ENCODE results near the gene HUS1.

Gene HUS1

DNA sequence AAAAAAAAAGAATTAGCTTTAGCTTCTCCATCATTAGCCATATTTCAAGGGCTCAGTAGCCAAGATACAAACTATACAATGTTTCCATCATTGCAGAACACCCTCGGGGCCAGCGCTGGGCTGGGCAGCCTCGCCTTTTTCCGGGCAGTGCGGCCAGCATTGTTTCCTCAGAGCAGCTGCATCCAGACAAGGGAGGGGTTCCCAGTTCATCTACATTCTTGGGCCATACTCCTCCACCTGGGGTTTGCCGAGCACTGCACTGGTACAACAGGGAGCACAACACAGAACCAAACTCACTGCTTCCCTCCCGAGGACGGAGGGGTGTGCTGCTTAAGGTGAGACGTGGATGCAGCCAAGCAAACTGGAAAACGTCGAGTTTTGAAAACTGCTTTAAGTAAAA lies 28.7 kb downstream of the HUS1 start:
- no peak for DNase-seq (ENCODE audit: low spot score)
- TF ChIP-seq, protein P1, sequence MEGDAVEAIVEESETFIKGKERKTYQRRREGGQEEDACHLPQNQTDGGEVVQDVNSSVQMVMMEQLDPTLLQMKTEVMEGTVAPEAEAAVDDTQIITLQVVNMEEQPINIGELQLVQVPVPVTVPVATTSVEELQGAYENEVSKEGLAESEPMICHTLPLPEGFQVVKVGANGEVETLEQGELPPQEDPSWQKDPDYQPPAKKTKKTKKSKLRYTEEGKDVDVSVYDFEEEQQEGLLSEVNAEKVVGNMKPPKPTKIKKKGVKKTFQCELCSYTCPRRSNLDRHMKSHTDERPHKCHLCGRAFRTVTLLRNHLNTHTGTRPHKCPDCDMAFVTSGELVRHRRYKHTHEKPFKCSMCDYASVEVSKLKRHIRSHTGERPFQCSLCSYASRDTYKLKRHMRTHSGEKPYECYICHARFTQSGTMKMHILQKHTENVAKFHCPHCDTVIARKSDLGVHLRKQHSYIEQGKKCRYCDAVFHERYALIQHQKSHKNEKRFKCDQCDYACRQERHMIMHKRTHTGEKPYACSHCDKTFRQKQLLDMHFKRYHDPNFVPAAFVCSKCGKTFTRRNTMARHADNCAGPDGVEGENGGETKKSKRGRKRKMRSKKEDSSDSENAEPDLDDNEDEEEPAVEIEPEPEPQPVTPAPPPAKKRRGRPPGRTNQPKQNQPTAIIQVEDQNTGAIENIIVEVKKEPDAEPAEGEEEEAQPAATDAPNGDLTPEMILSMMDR (IDR thresholded peaks at IDR 0.05; ENCODE audit: extremely low read depth, missing control alignments), result no peak

DNA sequence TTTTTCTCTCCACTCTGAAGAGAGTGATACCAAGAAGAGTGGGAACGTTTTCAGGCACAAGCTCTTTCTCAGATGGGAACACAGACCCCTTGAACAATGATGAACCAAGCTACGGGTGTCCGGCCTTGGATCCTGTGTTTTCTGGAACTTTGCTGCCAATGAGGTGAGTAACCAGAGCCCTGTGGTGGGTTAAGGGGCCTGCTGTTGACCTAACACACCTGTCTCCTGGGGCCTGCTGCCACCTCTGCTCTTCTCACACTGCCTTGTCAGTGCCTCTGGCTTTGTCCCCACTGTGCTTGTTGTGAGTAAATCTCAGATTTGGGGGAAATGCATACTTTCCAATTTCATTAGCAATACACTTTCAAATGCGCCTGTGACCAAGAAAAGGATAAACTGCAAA lies 29.7 kb downstream of the HUS1 start:
- TF ChIP-seq, protein P1 (IDR thresholded peaks at IDR 0.05; ENCODE audit: extremely low read depth, missing control alignments), result no peak
- no peak for DNase-seq (ENCODE audit: low spot score)

DNA sequence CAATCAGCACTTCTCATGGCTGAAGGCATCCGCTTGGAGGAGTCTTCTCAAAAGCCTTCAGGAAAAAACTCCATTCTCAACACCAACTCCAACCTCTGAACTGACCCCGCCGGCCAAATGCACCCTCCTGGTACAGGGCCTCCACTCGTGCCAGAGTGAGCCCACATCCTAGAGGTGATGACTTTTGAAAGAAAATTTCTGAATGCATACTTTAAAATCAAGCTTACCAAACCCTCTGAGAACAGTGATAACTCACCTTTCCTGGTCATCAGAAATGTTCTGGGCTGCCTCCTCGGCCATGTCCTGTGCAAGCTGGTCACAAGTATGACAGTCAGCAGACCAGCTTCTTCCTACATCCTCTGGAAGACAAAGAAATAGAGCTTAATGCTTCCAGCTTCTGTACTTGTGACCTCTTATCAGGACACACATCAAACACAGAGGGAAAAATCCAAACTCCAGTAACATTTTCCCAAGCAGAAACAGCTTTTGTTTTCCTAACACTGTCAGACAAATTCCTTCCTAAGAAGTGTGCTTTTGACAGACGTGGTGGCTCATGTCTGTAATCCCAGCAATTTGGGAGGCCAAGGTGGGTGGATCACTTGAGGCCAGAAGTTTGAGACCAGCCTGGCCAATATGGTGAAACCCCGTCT lies 31.1 kb downstream of the HUS1 start, which contains the start of gene PKD1L1:
Gene PKD1L1, minus strand, starts transcription at position 326 of the 650 bp plus-strand sequence. Its CDS starts 26 bp downstream, at position 300.
- no peak for DNase-seq (ENCODE audit: low spot score)
- TF ChIP-seq, protein P1 (IDR thresholded peaks at IDR 0.05; ENCODE audit: extremely low read depth, missing control alignments), result no peak

DNA sequence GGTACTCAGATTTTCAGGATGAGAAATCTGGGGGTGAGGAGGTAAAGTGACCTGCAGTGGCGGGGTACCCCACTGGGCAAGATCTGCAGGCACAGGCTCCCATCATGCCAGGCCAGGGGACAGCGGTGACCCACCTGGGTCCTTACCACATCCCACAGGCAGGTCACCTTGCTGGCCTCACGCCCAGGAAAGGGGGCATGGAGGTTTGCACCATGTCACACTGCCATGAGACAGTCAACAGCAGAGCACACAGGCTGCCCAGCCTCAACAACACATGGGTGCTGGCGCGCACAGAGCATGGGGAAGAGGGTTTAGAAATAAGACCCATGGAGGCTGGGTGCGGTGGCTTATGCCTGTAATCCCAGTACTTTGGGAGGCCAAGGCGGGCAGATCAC lies 32.1 kb downstream of the HUS1 start:
- TF ChIP-seq, protein P1 (IDR thresholded peaks at IDR 0.05; ENCODE audit: extremely low read depth, missing control alignments), result no peak

DNA sequence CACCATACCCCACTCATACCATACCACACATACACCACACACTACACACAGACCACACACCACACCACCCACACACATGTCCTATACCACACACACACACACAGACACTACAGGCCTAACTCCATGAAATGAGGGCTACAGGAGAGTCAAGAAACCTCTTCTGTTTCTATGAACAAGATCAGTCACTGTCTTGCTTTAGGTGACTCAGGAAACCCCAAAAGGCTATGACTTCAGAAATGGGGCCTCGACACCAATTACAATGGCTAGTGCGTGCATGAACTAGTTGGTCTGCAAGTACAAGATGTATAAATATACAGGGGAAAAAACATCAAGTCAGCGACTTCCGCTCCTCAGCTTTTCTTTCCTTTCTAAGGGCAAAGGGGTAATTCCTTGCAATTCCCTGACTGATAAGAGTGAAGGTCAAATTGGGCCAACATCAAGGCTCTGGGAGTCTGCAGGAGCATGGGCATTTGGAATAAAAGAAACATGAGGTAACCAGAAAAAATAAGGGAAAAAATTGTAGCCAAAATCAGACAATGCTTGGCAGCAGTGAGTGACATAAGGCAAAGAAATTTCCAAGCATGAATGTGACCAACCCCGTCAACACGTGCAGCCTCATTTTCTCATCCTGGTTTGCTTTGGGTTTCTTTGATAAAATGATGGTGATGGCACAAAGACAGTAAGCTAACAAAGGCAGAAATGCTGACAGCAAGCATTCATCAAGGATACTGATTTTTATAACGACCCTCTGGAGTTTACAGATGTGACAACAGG lies 32.6 kb downstream of the HUS1 start:
- no peak for DNase-seq (ENCODE audit: low spot score)
- TF ChIP-seq, protein P1 (IDR thresholded peaks at IDR 0.05; ENCODE audit: extremely low read depth, missing control alignments), result no peak

More for the DNA sequence above, 32.1 kb downstream of the HUS1 start:
- no peak for DNase-seq (ENCODE audit: low spot score)

DNA sequence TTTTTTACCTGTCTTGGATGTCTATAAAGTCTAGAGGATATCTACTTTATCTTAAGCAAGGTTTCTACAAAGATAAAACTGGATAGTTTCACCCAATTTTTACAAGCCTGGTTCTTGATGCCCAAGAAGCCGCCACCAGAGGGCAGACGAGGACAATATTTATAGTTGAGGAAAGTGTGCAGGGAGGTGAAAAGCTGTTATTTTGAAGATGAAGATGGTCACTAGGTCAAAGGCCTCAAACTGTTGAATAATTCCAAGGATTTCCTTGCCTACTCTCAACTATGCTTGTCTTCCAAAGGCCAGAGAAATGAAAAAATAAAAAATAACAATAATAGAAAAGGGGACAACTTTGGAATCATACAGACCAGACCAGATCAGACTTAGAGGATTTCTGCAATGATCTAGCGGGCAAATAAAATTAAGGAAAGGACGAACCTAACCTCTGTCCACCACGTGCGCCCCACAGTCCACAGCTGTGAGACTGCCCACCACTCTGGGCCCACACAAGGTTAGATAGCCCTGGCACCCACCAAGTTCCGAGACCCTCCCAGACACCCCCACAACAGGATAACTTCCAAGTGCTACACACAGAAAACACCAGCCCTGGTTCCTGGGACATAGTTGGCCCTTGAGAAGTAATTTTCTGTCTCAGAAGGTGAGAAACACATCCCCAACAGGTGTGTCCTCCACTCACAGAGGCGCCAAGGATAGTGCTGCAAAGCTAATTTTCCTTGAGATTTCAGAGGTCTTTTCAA lies 34.0 kb downstream of the HUS1 start:
- TF ChIP-seq, protein P1 (IDR thresholded peaks at IDR 0.05; ENCODE audit: extremely low read depth, missing control alignments), result peak; percentile 50
- DNase-seq (ENCODE audit: low spot score), result peak; percentile 62
